Fibroblast of lung (primary cell): ENCODE data around the gene KIF5A.
"Not testable (repeated sequence)": the region's sequence is repeated elsewhere in the genome, so short reads cannot be mapped to it uniquely, and the experiment has no call there.

Source experiments
- CTCF ChIP-seq, 2 donors: IDR thresholded peaks in 1 of 2; conservative IDR thresholded peaks in 1 of 2; 1 replicate in 1 of 2; 2 replicates in 1 of 2; pipeline ENCODE4 v1.5.1; 2011 to 2012; ENCODE audit warnings: low read length in 2 of 2, control low read depth in 1 of 2, inconsistent platforms in 1 of 2, low read depth in 1 of 2, mild to moderate bottlenecking in 1 of 2
- EZH2 ChIP-seq: IDR thresholded peaks from 2 replicates; pipeline ENCODE4 v1.5.1; 2012; ENCODE audit warnings: low read length, control low read depth, mild to moderate bottlenecking; ENCODE audit errors: missing control alignments

DNA sequence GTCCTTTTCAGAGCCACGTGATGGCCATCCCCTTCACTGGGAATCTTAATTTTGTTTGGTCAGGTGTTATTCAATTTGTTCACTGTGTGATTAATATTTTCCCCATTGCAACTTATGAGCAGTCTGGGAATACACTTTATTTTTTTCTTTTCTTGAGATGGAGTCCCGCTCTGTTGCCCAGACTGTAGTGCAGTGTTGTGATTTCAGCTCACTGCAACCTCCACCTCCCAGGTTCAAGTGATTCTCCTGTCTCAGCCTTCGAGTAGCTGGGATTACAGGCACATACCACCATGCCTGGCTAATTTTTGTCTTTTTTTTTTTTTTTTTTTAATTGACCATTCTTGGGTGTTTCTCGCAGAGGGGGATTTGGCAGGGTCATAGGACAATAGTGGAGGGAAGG is 43.3 kb upstream of the KIF5A start:
- TF ChIP-seq EZH2; CTCF (conservative IDR thresholded peaks at IDR 0.05 in 1 of 2, IDR thresholded peaks at IDR 0.05 in 1 of 2; ENCODE audit: low read depth in 1 of 2, low read length in 2 of 2): not testable (repeated sequence)
